Measurements from ENCODE around the gene DACH1.

Gene DACH1

GRCh38 chr13:71619096-71619495 lies 247.9 kb downstream of the DACH1 start:
- no peak for DNase-seq

GRCh38 chr13:71618159-71618558 lies 248.8 kb downstream of the DACH1 start:
- DNase-seq = no peak

GRCh38 chr13:71617265-71617664 lies 249.7 kb downstream of the DACH1 start:
- no peak for DNase-seq

GRCh38 chr13:71613066-71613745 lies 253.8 kb downstream of the DACH1 start:
- DNase-seq = no peak

- no peak for DNase-seq
Observed at GRCh38 chr13:71611292-71611691, 255.7 kb downstream of the DACH1 start.

- DNase-seq = no peak
Observed at GRCh38 chr13:71610876-71611275, 256.1 kb downstream of the DACH1 start.

- DNase-seq = no peak
Observed at GRCh38 chr13:71609271-71609670, 257.7 kb downstream of the DACH1 start.

GRCh38 chr13:71607575-71607974 lies 259.4 kb downstream of the DACH1 start:
- DNase-seq = no peak

- DNase-seq = no peak
Observed at GRCh38 chr13:71606818-71607217, 260.2 kb downstream of the DACH1 start.

GRCh38 chr13:71605744-71606143 lies 261.3 kb downstream of the DACH1 start:
- no peak for DNase-seq

GRCh38 chr13:71603255-71603654 lies 263.7 kb downstream of the DACH1 start:
- DNase-seq = no peak

- no peak for DNase-seq
Observed at GRCh38 chr13:71602344-71602743, 264.7 kb downstream of the DACH1 start.

GRCh38 chr13:71597150-71597549 lies 269.9 kb downstream of the DACH1 start:
- no peak for DNase-seq

GRCh38 chr13:71596116-71596515 lies 270.9 kb downstream of the DACH1 start:
- DNase-seq = no peak

- no peak for DNase-seq
Observed at GRCh38 chr13:71593566-71593965, 273.4 kb downstream of the DACH1 start.

- DNase-seq = no peak
Observed at GRCh38 chr13:71591374-71591773, 275.6 kb downstream of the DACH1 start.

GRCh38 chr13:71590654-71591148 lies 276.3 kb downstream of the DACH1 start:
- no peak for DNase-seq

- no peak for DNase-seq
Observed at GRCh38 chr13:71589032-71589431, 278.0 kb downstream of the DACH1 start.

GRCh38 chr13:71587817-71588216 lies 279.2 kb downstream of the DACH1 start:
- DNase-seq = no peak

GRCh38 chr13:71587193-71587592 lies 279.8 kb downstream of the DACH1 start:
- DNase-seq = no peak

- DNase-seq = no peak
Observed at GRCh38 chr13:71583581-71583980, 283.4 kb downstream of the DACH1 start.

- DNase-seq = no peak
Observed at GRCh38 chr13:71580614-71581013, 286.4 kb downstream of the DACH1 start.

- DNase-seq = no peak
Observed at GRCh38 chr13:71578048-71578447, 289.0 kb downstream of the DACH1 start.

- no peak for DNase-seq
Observed at GRCh38 chr13:71577127-71577526, 289.9 kb downstream of the DACH1 start.

- no peak for DNase-seq
Observed at GRCh38 chr13:71576571-71576970, 290.4 kb downstream of the DACH1 start.
